SJSA1 (cell line): Measurements from ENCODE around the gene REM2. TPM values are rescaled to one million over a fixed set of nuclear protein-coding genes. Genes with fewer than 3 reads are reported as not detected.
"Not testable (repeated sequence)": the region's sequence is repeated elsewhere in the genome, so short reads cannot be mapped to it uniquely, and the experiment has no call there.

Source experiments
- DNase-seq, 2 experiments: peaks; one replicate each; pipeline ENCODE4 v3.0.0-alpha.2; 2015 to 2020; ENCODE audit warnings: low spot score in 2 of 2, low read depth in 1 of 2
- H3K27ac ChIP-seq: fragments of 250-450 bp; sonication (Bioruptor Pico); 2 replicates; pipeline ENCODE4 v1.5.1; 2020; ENCODE audit warnings: mild to moderate bottlenecking, moderate library complexity
- H3K27me3 ChIP-seq: fragments of 250-450 bp; sonication (Bioruptor Pico); replicated peaks from 2 replicates; pipeline ENCODE4 v1.5.1; 2020; ENCODE audit warnings: mild to moderate bottlenecking, moderate library complexity
- H3K36me3 ChIP-seq: fragments of 250-450 bp; sonication (Bioruptor Pico); 2 replicates; pipeline ENCODE4 v1.5.1; 2020; ENCODE audit warnings: mild to moderate bottlenecking
- H3K4me1 ChIP-seq: fragments of 250-450 bp; sonication (Bioruptor Pico); replicated peaks from 2 replicates; pipeline ENCODE4 v1.6.1; 2021; ENCODE audit warnings: mild to moderate bottlenecking
- H3K4me3 ChIP-seq: fragments of 250-450 bp; sonication (Bioruptor Pico); 2 replicates; pipeline ENCODE4 v1.5.1; 2020; ENCODE audit warnings: mild to moderate bottlenecking
- H3K9me3 ChIP-seq: fragments of 250-450 bp; sonication (Bioruptor Pico); replicated peaks from 2 replicates; pipeline ENCODE4 v1.5.1; 2020; ENCODE audit warnings: mild to moderate bottlenecking
- total RNA-seq: library from RNA; depleted of rRNA; stranded (reverse); fragments of >200 nt; shearing (Covaris generic); gene quantifications from 2 replicates; pipeline ENCODE4 v1.2.3, GENCODE V29; 2014

The REM2 gene
- total RNA-seq, 1 experiment from 2014 or later = 0.05 TPM

DNA sequence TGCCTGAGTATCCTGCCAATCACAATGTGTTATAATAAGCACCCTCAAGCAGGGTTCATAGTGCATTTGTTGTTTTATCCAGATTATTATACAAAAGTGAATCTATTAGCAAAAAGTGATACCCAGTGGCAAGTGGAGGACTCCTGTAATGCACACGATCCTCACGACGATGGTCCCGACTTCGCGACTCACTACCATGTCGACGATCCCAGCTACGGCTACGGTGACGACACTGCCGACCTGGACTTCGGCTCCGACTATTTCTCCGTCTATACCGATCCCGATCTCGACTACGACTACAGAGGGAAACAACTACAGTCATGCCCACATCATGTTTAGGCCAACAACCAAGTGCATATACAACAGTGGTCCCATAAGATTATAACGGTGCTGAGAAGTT lies 23.1 kb downstream of the REM2 start:
- Histone ChIP-seq H3K4me1 (no peaks in the 10 kb centered on the region), H3K4me3 (no peak overlapping the region), H3K27me3 (no peaks in the 10 kb centered on the region), H3K9me3 (no peaks in the 10 kb centered on the region), H3K36me3 (peaks cover 81% of the 10 kb centered on the region), H3K27ac (no peak overlapping the region)
- no peak for DNase-seq

DNA sequence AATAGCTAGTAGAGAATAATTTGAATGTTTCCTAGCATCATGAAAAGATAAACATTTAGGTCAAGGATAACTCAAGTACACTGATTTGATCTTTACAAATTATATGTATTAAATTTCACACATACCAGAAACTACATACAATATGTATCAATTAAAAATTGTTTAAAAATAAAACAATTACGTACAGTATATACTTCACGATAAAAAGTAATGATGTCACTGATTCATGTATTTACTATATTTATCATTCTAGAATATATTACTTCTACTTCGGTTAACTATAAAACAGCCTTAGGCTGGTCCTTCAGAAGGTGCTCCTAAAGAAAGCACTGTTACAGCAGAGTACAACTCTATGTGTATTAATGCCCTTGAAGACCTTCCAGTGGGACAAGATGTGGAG lies 24.4 kb downstream of the REM2 start:
- Histone ChIP-seq H3K4me3 (no peak overlapping the region), H3K9me3 (no peaks in the 10 kb centered on the region), H3K27ac (no peak overlapping the region), H3K27me3 (no peaks in the 10 kb centered on the region), H3K36me3 (peaks cover 81% of the 10 kb centered on the region), H3K4me1 (no peaks in the 10 kb centered on the region)
- no peak for DNase-seq

DNA sequence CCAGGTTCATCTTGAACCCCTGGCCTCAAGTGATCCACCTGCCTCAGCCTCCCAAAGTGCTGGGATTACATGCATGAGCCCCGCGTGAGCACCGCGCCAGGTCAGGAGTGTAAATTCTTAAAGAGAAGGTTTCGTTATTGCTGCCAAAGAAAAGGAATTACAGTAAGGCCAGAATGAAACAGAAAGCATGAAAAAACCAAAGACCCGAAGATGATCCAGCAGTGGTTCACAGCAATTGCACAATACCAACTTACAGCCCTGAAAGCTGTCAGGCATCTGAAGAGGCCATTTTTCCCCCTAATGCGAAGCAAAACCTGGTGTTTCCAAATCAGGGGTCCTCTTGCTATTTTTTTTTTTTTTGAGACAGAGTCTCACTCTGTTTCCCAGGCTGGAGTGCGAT lies 25.6 kb downstream of the REM2 start:
- H3K27me3 ChIP-seq = no peaks in the 10 kb centered on the region
- no peak for DNase-seq
- H3K9me3 ChIP-seq = no peaks in the 10 kb centered on the region
- no peaks in the 10 kb centered on the region for H3K4me1 ChIP-seq
- H3K36me3 ChIP-seq = peaks cover 77% of the 10 kb centered on the region
- H3K27ac ChIP-seq = no peak overlapping the region
- no peak overlapping the region for H3K4me3 ChIP-seq

DNA sequence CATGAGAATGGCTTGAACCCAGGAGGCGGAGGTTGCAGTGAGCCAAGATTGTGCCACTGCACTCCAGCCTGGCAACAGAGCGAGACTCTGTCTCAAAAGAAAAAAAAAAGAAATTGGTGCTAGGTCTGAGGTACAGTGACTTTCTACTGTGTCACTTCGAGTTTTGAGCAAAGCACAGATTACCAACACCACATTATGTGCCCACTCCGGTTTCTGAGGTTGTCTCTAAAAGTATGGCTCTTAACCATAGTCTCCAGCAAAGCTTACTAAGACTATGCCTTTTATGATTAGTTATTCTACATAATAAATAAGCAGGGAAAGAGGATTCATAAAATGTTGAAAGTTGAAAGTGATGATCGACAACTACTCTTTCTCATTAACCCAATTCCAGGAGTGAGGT lies 27.9 kb downstream of the REM2 start:
- no peaks in the 10 kb centered on the region for H3K4me1 ChIP-seq
- H3K36me3 ChIP-seq = peaks cover 60% of the 10 kb centered on the region
- H3K4me3 ChIP-seq = no peak overlapping the region
- no peak for DNase-seq
- H3K27ac ChIP-seq = no peak overlapping the region
- H3K9me3 ChIP-seq = no peaks in the 10 kb centered on the region
- no peaks in the 10 kb centered on the region for H3K27me3 ChIP-seq

DNA sequence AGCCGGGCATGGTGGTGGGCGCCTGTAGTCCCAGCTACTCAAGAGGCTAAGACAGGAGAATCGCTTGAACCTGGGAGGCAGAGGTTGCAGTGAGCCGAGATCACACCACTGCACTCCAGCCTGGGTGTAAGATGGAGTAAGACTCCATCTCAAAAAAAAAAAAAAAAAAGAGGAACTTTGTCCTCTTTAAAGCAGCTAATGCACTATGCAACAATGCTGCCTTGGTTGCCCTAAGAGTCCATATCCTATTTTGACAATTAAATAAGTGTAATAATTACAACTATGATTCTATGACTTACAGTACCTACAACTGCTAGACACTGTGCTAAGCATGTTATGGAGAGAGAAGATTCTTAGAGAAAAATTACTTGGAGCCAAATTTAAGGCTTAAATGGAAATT lies 31.8 kb downstream of the REM2 start:
- H3K36me3 ChIP-seq = peaks cover 44% of the 10 kb centered on the region
- not testable (repeated sequence) for H3K4me1 ChIP-seq, H3K27me3 ChIP-seq, H3K27ac ChIP-seq, DNase-seq, H3K9me3 ChIP-seq, H3K4me3 ChIP-seq

DNA sequence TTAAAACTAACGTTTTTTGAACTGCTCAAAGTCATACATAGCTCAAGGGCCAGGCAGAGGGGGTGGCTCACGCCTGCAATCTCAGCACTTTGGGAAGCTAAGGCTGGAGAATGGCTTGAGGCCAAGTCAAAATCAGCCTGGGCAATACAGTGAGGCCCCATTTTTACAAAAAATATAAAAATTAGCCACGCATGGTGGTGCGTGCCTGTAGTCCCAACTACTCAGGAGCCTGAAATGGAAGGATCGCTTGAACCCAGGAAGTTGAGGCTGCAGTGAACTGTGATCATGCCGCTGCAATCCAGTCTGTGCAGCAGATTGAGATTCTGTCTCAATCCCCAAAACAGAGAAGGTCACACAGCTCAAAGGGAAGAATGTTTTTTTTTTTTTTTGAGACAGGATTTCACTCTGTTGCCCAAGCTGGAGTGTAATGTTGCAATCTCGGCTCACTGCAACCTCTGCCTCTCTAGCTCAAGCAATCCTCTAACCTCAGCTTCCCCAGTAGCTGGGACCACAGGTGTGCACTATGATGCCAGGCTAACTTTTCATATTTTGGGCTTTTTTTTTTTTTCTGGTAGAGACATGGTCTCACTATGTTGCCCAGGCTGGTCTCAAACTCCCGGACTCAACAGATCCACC lies 33.0 kb downstream of the REM2 start:
- peaks cover 10% of the 10 kb centered on the region for H3K4me1 ChIP-seq
- no peaks in the 10 kb centered on the region for H3K9me3 ChIP-seq
- H3K36me3 ChIP-seq = peaks cover 50% of the 10 kb centered on the region
- H3K4me3 ChIP-seq = no peak overlapping the region
- no peaks in the 10 kb centered on the region for H3K27me3 ChIP-seq
- no peak overlapping the region for H3K27ac ChIP-seq
- DNase-seq = no peak

DNA sequence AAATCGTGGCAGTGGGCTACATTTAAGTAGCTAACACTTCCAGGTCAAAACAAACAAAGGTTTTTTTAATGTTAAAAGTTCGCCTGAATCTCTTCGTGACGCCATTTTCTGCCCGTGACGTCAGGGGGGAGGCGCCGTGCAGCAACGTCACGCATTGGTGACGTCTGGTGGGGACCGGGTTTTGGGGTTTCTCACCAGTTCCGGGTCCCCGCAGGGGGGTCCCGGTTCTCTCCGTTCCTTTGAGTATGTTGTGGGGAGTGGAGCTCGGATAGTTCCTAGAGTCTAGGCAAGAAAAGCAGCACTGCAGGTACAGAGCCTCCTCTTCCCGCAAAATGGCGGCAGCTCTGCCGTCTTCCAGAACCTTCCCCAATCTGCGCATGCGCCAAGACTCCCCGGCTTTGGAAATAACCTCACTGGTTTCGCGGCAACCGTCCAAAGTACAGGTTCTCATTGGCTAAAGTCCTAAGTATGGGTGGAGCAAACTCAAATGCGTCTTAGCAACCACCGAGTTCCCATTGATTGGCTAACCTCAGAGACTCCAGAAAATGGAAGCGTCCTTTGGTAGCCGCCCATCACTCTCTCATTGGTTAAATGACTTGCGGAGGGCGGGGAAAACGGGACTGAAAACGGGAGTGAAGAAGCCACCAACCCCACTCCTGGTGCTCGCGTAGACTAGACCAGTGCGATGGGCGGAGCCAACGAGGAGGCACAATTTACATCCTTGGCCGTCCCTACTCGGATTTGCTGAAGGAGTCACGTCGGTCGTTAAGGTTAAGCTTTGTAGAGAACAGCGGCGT lies 36.0 kb downstream of the REM2 start, which contains the start of gene RBM23:
TSS of gene RBM23 (minus strand) at position 346 of the 797 bp plus-strand sequence.
- peak; percentile 99 for DNase-seq
- H3K27me3 ChIP-seq = no peaks in the 10 kb centered on the region
- H3K9me3 ChIP-seq = no peaks in the 10 kb centered on the region
- peaks cover 56% of the 10 kb centered on the region for H3K36me3 ChIP-seq
- peaks cover 10% of the 10 kb centered on the region for H3K4me1 ChIP-seq
- peak within 1 kb of the TSS; percentile 98 for H3K27ac ChIP-seq
- H3K4me3 ChIP-seq = peak within 1 kb of the TSS; percentile 58

DNA sequence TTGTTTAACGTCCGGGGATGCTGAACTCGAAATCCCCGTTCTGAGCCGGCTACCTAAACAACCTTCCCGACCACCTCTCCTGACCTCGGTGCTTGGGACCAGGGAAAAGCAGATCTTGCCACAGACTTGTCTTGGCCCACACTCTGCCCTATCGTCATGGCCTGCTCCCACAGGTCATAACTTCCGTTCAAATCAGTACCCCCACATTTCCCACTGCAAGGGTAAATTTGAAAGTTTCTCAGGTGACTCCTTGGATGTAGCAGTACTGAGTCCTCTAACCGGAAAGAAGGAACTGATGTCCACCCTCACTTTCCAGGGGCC lies 36.5 kb downstream of the REM2 start:
- Histone ChIP-seq H3K27me3 (no peaks in the 10 kb centered on the region), H3K36me3 (peaks cover 62% of the 10 kb centered on the region), H3K9me3 (no peaks in the 10 kb centered on the region), H3K27ac (no peak overlapping the region), H3K4me3 (peak overlapping the region; percentile 20), H3K4me1 (peaks cover 10% of the 10 kb centered on the region)
- no peak for DNase-seq

DNA sequence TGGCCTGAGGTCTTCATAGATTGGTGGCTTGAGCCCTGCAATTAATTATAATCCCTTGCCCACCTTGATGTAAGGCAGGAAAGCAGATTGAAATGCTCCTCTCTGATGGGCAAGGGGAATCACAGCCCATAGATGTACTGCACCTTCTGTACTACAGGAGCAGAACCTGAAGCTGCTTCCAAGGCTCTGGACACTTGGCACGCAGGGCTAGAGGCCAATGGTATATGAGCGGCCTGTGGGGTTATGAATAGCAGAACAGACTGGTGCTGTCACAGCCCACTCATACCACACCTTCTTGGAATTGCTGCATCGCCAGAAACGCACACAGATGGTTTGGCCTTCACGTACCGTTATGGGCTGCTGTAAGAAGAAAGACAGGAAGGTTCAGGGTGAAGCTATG lies 37.7 kb downstream of the REM2 start:
- no peak overlapping the region for H3K4me3 ChIP-seq
- peaks cover 71% of the 10 kb centered on the region for H3K36me3 ChIP-seq
- no peaks in the 10 kb centered on the region for H3K27me3 ChIP-seq
- no peak for DNase-seq
- H3K27ac ChIP-seq = no peak overlapping the region
- H3K4me1 ChIP-seq = peaks cover 10% of the 10 kb centered on the region
- no peaks in the 10 kb centered on the region for H3K9me3 ChIP-seq

DNA sequence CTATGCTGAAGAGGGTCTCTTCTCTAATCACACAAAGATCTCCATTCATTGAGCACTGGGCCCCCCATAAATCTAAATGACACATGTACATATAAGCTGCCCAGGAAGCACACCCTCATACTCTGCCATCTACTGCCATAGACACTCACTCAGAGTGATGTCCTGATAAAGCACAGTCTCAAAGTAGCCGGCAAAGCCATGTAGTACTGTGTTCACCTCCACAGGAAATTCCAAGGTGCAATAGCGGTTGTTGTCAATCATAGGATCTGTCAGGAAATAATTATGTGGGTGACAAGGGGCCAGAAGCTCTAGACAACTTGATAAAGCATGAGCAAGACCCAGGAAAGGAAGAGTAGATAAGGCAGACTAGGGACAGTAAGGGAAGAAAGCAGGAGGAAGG lies 39.3 kb downstream of the REM2 start:
- H3K27me3 ChIP-seq = no peaks in the 10 kb centered on the region
- DNase-seq = no peak
- no peak overlapping the region for H3K4me3 ChIP-seq
- no peak overlapping the region for H3K27ac ChIP-seq
- peaks cover 76% of the 10 kb centered on the region for H3K36me3 ChIP-seq
- peaks cover 10% of the 10 kb centered on the region for H3K4me1 ChIP-seq
- H3K9me3 ChIP-seq = no peaks in the 10 kb centered on the region

DNA sequence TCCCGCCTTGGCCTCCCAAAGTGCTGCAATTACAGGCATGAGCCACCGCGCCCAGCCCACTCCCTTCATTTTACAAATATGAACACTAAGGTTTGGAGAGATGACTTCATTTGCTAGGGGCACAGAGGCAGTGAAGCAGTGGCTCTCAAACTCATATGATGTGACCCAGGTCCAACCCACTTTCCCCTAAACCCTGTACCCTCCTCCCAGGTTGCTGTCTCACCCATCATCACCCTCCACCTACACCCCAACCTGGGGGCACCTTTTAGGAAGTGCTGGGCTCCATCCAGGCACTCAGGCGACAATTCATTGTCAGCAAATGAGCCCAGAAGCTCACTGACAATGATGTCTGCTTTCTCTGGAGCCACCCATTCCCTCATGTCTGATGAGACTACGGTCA lies 40.7 kb downstream of the REM2 start:
- peaks cover 68% of the 10 kb centered on the region for H3K36me3 ChIP-seq
- H3K4me1 ChIP-seq = peaks cover 11% of the 10 kb centered on the region
- DNase-seq = no peak
- no peak overlapping the region for H3K27ac ChIP-seq
- H3K9me3 ChIP-seq = no peaks in the 10 kb centered on the region
- no peak overlapping the region for H3K4me3 ChIP-seq
- H3K27me3 ChIP-seq = no peaks in the 10 kb centered on the region

DNA sequence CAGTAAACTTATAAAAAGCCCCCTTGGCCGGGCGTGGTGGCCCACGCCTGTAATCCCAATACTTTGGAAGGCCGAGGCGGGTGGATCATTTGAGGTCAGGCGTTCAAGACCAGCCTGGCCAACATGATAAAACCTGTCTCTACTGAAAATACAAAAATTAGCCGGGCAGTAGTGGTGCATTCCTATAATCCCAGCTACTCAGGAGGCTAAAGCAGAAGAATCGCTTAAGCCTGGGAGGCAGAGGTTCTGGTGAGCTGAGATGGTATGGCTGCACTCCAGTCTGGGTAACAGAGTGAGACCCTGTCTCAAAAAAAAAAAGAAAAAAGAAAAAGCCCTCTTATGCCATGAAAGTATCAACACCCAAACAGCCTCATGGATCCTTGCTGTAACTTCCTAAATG lies 42.5 kb downstream of the REM2 start:
- Histone ChIP-seq H3K4me1 (peaks cover 12% of the 10 kb centered on the region), H3K27ac (no peak overlapping the region)

DNA sequence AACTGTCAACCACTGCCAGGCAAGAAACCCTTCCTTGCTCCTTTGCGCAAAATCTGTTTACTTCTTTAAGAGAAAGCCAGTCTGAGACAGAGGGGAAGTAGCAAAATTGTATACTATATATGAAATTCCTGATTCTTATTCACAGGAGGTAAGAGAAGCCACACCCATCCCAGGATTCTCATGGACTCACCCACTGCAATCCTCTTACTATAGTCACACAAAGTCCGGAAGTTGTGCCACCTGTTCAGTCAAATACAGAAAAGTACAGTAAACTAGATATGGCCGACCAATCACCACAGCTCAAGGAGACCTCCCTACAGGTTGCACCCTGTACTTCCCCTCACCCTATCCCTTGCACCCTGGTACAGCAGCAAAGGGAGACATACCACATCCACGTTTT lies 43.3 kb downstream of the REM2 start:
- Histone ChIP-seq H3K4me3 (no peak overlapping the region), H3K36me3 (peaks cover 53% of the 10 kb centered on the region), H3K4me1 (peaks cover 12% of the 10 kb centered on the region), H3K27me3 (no peaks in the 10 kb centered on the region), H3K27ac (no peak overlapping the region), H3K9me3 (no peaks in the 10 kb centered on the region)
- DNase-seq = no peak

More for the DNA sequence above, 42.5 kb downstream of the REM2 start:
- Histone ChIP-seq H3K36me3 (peaks cover 61% of the 10 kb centered on the region), H3K27me3 (no peaks in the 10 kb centered on the region), H3K9me3 (no peaks in the 10 kb centered on the region), H3K4me3 (no peak overlapping the region)
- no peak for DNase-seq

DNA sequence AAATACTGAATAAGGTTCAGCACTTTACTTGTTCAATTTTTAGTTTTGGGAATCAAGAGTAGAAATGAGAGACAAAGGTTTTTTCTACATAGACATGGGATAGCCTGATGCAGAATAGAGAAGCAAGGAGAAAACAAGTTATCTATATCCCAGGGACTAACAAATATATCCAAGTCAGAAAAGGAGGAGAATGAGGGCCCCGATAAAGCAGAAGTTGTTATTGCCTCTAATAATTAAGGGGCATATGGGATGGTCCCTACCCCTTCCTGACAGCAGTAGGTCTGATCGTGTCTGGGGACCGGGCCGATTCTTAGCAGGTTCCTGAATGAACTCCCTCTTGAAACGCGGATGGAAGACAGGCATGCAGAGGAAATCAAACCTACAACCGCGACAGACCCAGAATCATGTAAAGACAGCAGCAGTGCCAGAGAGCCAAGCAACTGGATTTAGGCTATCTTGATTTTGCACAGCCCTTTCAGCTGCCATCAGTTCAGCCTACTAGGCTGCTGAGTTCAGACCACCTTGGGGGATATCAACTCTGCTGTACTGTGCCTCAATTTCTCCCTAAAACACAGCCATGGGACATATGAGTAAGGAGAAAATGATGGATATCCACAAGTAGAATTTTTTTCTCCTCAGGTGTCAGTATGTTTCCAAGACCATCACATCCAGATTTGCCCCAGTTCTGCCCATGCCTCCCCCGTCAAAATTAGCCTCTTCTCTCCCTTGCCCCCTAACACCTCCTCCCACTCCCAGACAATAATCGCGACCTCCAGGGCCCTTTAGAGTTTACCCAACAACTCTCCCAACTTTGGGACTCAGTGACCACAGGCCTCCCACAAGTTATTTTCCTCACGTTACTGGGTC lies 45.4 kb downstream of the REM2 start:
- H3K4me3 ChIP-seq = peak overlapping the region; percentile 61
- no peak for DNase-seq
- H3K36me3 ChIP-seq = peaks cover 36% of the 10 kb centered on the region

More for the DNA sequence above, 45.4 kb downstream of the REM2 start:
- peaks cover 12% of the 10 kb centered on the region for H3K4me1 ChIP-seq
- no peaks in the 10 kb centered on the region for H3K27me3 ChIP-seq
- peak overlapping the region; percentile 55 for H3K27ac ChIP-seq
- no peaks in the 10 kb centered on the region for H3K9me3 ChIP-seq
